Measurements from ENCODE around the gene PRPH2. TPM values are rescaled to one million over a fixed set of nuclear protein-coding genes. Genes with fewer than 3 reads are reported as not detected.
"Not testable (repeated sequence)": the region's sequence is repeated elsewhere in the genome, so short reads cannot be mapped to it uniquely, and the experiment has no call there.

PRPH2 gene
- total and polyA plus RNA-seq, 11 donors = 0.23 to 2.6 (median 0.91) TPM

DNA sequence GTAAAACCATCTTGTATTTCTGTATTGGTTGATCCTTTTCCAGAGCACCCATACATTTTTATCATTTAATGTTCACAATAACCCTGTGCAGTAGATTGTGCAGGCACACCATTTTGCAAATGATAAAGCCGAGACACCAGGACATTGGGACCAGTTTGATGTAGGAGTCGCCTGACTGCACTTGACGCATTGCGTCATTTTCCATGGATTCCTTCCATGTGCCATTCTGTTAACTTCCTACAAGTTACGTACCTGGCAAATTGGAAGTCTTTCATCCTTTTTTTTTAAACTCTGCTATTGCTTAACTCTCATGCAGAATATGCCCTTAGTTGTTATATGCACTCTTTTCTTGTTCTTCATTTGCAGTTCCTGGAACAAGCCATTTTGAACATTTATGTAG lies 43.0 kb downstream of the PRPH2 start:
- 93 to 96% (median 93%) methylated on average over 5 of the region's 5 CpGs for WGBS, 4 donors
- H3K27me3 ChIP-seq = no peaks in the 10 kb centered on the region
- no peaks in the 10 kb centered on the region for H3K9me3 ChIP-seq
- no peak overlapping the region for H3K4me3 ChIP-seq
- H3K36me3 ChIP-seq = peaks cover 0 to 100% (median 100%) of the 10 kb centered on the region in 9 donors
- no peak for ATAC-seq
- DNase-seq = no peak
- intact Hi-C loops (cut with DNase I) = loop anchor here in 1 of 10 donors (5.0 kb wide), 1 partner anchor 37 kb away; no protein-coding TSS in a partner anchor
- no peak overlapping the region for H3K27ac ChIP-seq
- H3K4me1 ChIP-seq = no peaks in the 10 kb centered on the region
- no peak for TF ChIP-seq POLR2A (IDR thresholded peaks at IDR 0.05)
- TF ChIP-seq, protein P1, sequence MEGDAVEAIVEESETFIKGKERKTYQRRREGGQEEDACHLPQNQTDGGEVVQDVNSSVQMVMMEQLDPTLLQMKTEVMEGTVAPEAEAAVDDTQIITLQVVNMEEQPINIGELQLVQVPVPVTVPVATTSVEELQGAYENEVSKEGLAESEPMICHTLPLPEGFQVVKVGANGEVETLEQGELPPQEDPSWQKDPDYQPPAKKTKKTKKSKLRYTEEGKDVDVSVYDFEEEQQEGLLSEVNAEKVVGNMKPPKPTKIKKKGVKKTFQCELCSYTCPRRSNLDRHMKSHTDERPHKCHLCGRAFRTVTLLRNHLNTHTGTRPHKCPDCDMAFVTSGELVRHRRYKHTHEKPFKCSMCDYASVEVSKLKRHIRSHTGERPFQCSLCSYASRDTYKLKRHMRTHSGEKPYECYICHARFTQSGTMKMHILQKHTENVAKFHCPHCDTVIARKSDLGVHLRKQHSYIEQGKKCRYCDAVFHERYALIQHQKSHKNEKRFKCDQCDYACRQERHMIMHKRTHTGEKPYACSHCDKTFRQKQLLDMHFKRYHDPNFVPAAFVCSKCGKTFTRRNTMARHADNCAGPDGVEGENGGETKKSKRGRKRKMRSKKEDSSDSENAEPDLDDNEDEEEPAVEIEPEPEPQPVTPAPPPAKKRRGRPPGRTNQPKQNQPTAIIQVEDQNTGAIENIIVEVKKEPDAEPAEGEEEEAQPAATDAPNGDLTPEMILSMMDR (IDR thresholded peaks at IDR 0.05) = no peak

DNA sequence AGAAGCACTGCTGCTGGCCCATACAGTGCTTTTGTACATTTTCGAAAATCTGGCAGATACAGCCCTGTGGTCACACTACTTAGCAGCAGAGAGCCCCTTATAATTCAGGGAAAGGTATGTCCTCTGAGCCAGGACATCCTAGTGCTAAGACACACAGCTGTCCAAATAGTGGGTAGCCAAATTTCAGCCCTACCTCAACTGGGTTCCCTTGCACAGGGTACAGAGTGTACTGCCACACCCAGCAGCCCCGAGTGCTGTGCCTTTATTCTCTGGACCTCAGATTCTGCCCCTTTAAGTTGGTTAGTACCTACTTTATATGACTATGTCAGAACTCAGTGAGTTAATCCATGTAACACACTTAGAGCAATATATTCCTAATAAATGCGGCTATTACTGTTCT lies 47.6 kb downstream of the PRPH2 start:
- Histone ChIP-seq H3K27ac (no peak overlapping the region), H3K36me3 (peaks cover 0 to 100% (median 100%) of the 10 kb centered on the region in 9 donors), H3K9me3 (no peaks in the 10 kb centered on the region), H3K4me1 (no peaks in the 10 kb centered on the region), H3K27me3 (no peaks in the 10 kb centered on the region), H3K4me3 (no peak overlapping the region)
- intact Hi-C loops (cut with DNase I) = loop anchor here in 1 of 10 donors (5.0 kb wide), 1 partner anchor 32 kb away; no protein-coding TSS in a partner anchor
- 91 to 94% (median 93%) methylated on average over 3 of the region's 3 CpGs for WGBS, 4 donors
- no peak for TF ChIP-seq POLR2A (IDR thresholded peaks at IDR 0.05)
- TF ChIP-seq, protein P1 (IDR thresholded peaks at IDR 0.05) = no peak
- no peak for DNase-seq
- no peak for ATAC-seq

DNA sequence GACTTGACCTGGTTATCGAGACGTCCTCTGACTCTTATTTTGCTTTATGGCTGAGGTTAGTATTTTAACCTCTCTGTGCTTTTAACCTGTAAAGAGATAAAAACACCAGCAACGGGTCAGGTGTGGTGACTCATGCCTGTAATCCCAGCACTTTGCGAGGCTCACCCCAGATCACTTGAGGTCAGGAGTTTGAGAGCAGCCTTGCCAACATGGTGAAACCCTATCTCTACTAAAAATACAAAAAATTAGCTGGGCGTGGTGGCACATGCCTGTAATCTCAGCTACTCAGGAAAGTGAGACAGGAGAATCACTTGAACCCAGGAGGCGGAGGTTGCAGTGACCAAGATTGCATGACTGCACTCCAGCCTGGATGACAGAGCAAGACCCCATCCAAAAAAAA lies 48.0 kb downstream of the PRPH2 start:
- ATAC-seq; intact Hi-C loops (cut with DNase I); H3K9me3 ChIP-seq; H3K4me3 ChIP-seq; H3K27ac ChIP-seq; DNase-seq; H3K27me3 ChIP-seq; H3K4me1 ChIP-seq: not testable (repeated sequence)
- 79 to 85% (median 80%) methylated on average over 6 of the region's 6 CpGs for WGBS, 4 donors
- peaks cover 0 to 100% (median 100%) of the 10 kb centered on the region in 9 donors for H3K36me3 ChIP-seq

GRCh38 chr6:42664718-42665117 lies 57.7 kb downstream of the PRPH2 start:
- no peak for DNase-seq
- 95 to 97% (median 97%) methylated on average over 2 of the region's 2 CpGs for WGBS, 4 donors
- peaks cover 0 to 99% (median 94%) of the 10 kb centered on the region in 9 donors for H3K36me3 ChIP-seq

More at GRCh38 chr6:42664718-42665117, 57.7 kb downstream of the PRPH2 start:
- H3K27ac ChIP-seq = no peak overlapping the region
- no peaks in the 10 kb centered on the region for H3K27me3 ChIP-seq
- TF ChIP-seq, protein P1 (IDR thresholded peaks at IDR 0.05) = no peak
- no peak for TF ChIP-seq POLR2A (IDR thresholded peaks at IDR 0.05)
- no peak overlapping the region for H3K4me3 ChIP-seq
- H3K4me1 ChIP-seq = peaks cover 0 to 5% (median 0%) of the 10 kb centered on the region in 12 donors
- H3K9me3 ChIP-seq = no peaks in the 10 kb centered on the region
- ATAC-seq = no peak
- intact Hi-C loops (cut with DNase I) = loop anchor here in 8 of 10 donors (5.0 kb wide), 5 partner anchors 63 to 233 kb away; partner anchors contain the start of gene RPL7L1 (in 5 of the 8)

All from heart left ventricle (tissue), 16 donors.